Smooth muscle cell (in vitro differentiated cells): ENCODE results near the gene GPRIN2. TPM values are rescaled to one million over a fixed set of nuclear protein-coding genes. Genes with fewer than 3 reads are reported as not detected.

Experiments used
- DNase-seq: peaks from one replicate; lab custom pipeline; 2025; ENCODE audit not compliant: unreplicated experiment; lab: John Stamatoyannopoulos, UW
- H2AFZ ChIP-seq: fragments of 200-600 bp; sonication (generic); 2 replicates; pipeline ENCODE4 v1.6.0; 2016; ENCODE audit warnings: antibody characterized with exemption, low read depth, mild to moderate bottlenecking
- H3F3A ChIP-seq: fragments of 200-600 bp; sonication (generic); 2 replicates; pipeline ENCODE4 v1.6.0; 2017; ENCODE audit warnings: antibody characterized with exemption, low read depth
- H3K27ac ChIP-seq: fragments of 200-600 bp; sonication (generic); 2 replicates; pipeline ENCODE4 v1.5.1; 2016; ENCODE audit warnings: low read depth, mild to moderate bottlenecking
- H3K27me3 ChIP-seq: fragments of 200-600 bp; sonication (generic); 2 replicates; pipeline ENCODE4 v1.6.1; 2016; ENCODE audit warnings: low read depth, mild to moderate bottlenecking
- H3K36me3 ChIP-seq: fragments of 200-600 bp; sonication (generic); 2 replicates; pipeline ENCODE4 v1.5.1; 2016; ENCODE audit warnings: low read depth
- H3K4me1 ChIP-seq: fragments of 200-600 bp; sonication (generic); 2 replicates; pipeline ENCODE4 v1.5.1; 2016; ENCODE audit warnings: low read depth
- H3K4me2 ChIP-seq: fragments of 200-600 bp; sonication (generic); 2 replicates; pipeline ENCODE4 v1.6.0; 2016; ENCODE audit warnings: mild to moderate bottlenecking
- H3K4me3 ChIP-seq: fragments of 200-600 bp; sonication (generic); 2 replicates; pipeline ENCODE4 v1.5.1; 2016; ENCODE audit warnings: mild to moderate bottlenecking
- H3K79me2 ChIP-seq: fragments of 200-600 bp; sonication (generic); 2 replicates; pipeline ENCODE4 v1.6.0; 2016; ENCODE audit warnings: low read depth, mild to moderate bottlenecking
- H3K9ac ChIP-seq: fragments of 200-600 bp; sonication (generic); 2 replicates; pipeline ENCODE4 v1.6.0; 2016; ENCODE audit warnings: low read depth
- H3K9me3 ChIP-seq: fragments of 200-600 bp; sonication (generic); replicated peaks from 2 replicates; pipeline ENCODE4 v1.5.1; 2016; ENCODE audit warnings: low read depth
- H4K20me1 ChIP-seq: fragments of 200-600 bp; sonication (generic); 2 replicates; pipeline ENCODE4 v1.6.0; 2016; ENCODE audit warnings: low read depth
- CTCF ChIP-seq: fragments of 200-600 bp; sonication (generic); IDR thresholded peaks from 2 replicates; pipeline ENCODE4 v1.5.1; 2017; ENCODE audit warnings: borderline replicate concordance, mild to moderate bottlenecking, antibody characterized with exemption; ENCODE audit not compliant: insufficient read depth, poor library complexity, severe bottlenecking
- WGBS: methylation state at CpG from one replicate; pipeline ENCODE4 v1.1.7; 2016; ENCODE audit warnings: low lambda C conversion rate; 5-methylcytosine and 5-hydroxymethylcytosine counted together
- polyA plus RNA-seq: library from polyadenylated mRNA; unstranded; fragments of >200 nt; fragmentation: Nextera tagmentation; extraction: Ambion mirVana; gene quantifications from 2 replicates; pipeline ENCODE4 v1.2.1, GENCODE V29; 2016
- total RNA-seq: library from RNA; depleted of rRNA; stranded (reverse); fragments of >200 nt; gene quantifications from 2 replicates; pipeline ENCODE4 v1.2.3, GENCODE V29; 2014

Gene GPRIN2
- total and polyA plus RNA-seq, 2 experiments from 2014 or later = 0.54 TPM; not detected in 1

DNA sequence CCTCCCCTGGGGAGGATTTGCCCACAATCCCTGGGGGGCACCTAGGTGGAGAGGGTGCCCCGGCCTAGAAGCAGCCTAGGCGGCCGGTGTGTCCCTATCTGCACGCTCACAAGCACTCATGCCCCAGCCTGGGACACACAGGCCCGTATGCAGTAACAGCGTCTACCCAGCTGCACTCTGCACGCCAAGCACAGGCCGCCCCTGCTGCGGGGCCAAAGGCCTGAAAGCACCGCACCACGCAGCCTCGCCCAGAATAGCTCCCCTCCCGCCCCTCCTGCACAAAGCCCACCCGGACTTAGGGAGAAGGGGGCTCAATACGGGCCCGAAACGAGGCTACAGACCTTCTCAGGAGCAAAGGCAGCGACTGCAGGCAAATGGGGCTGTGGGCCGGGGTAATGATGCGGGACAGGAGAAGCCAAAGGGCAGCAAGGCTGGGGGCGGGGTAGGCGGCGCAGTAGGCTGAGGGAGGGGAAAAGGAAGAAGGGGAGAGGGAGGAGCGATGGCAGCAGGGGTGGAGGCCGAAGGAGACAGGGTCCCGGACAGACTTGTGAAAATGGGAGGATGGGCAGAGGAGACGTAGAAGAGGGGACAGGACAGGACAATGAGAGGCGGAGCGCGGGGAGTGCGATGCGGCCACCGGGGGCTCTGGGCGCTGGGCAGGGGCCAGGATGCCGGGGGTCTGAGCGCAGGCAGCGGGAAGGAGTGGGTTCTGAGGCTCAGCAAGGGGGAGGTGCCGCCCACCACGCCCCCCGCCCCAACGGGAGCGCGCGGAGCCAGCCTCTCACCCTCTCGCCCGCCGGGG lies 544 bp downstream of the GPRIN2 start:
- Histone ChIP-seq H4K20me1 (no peaks in the 10 kb centered on the region), H3K27ac (no peak overlapping the region), H3K79me2 (no peaks in the 10 kb centered on the region), H3K4me2 (peak overlapping the region; percentile 93), H2AFZ (peak overlapping the region; percentile 86), H3K9ac (no peak overlapping the region), H3K27me3 (peaks cover 68% of the 10 kb centered on the region), H3K9me3 (no peaks in the 10 kb centered on the region), H3K4me1 (peaks cover 8% of the 10 kb centered on the region), H3K36me3 (no peaks in the 10 kb centered on the region), H3K4me3 (peak overlapping the region; percentile 63), H3F3A (no peaks in the 10 kb centered on the region)
- WGBS = 13% methylated on average over 45 of the region's 47 CpGs
- no peak for DNase-seq
- TF ChIP-seq CTCF = no peak

DNA sequence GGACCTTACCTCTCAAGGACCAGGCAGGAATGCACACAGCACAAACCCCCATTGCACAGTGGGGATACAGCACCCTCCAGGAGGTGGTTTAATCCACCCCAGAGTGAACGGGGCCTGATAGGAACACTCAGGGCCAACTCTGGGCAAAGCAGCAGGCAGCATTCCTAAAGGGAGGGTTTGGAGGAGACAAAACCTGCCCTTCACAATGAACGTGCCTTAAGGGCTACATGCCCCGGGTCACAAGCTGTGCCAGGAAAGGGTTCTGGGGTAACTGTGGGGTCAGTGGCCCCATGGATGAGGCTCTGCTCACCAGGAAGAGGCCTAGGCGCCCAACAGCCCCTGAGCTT lies 1.1 kb downstream of the GPRIN2 start:
- Histone ChIP-seq H3K4me3 (peak overlapping the region; percentile 63), H2AFZ (no peak overlapping the region), H3K79me2 (no peaks in the 10 kb centered on the region), H3K4me1 (peaks cover 8% of the 10 kb centered on the region), H3K9ac (no peak overlapping the region), H3K4me2 (peak overlapping the region; percentile 93), H4K20me1 (no peaks in the 10 kb centered on the region), H3F3A (no peaks in the 10 kb centered on the region), H3K36me3 (no peaks in the 10 kb centered on the region), H3K9me3 (no peaks in the 10 kb centered on the region), H3K27ac (no peak overlapping the region), H3K27me3 (peaks cover 63% of the 10 kb centered on the region)
- 84% methylated on average over 4 of the region's 4 CpGs for WGBS
- TF ChIP-seq CTCF = no peak
- no peak for DNase-seq

DNA sequence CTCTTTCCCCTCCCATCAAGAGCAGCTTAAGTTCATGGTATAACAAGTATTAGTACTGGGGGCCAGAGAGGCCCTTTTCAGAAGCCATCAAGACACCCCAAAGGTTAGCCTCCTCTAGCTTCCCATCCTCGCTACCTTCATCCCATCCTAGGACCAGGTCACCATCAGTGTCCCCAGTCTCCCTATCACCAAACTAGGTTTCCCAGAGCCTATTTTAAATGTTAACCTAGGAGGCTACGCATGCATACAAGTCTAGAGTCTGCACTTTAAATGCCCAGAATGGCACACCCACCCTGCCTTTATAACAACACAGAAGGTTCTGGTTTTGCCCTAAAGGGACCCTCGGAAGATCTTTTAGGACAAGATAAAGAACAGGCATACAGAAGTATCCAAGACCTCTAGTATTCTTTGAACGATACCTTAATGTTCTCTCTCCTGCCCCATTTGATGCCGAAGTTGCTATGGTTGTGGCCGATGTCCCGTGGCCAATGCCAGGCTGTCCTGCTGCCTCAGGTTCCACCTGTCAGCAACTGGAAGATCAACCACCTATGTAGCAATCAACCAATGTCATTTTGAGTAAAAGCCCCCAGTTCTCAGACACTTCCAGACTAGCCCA lies 2.2 kb downstream of the GPRIN2 start:
- no peak for DNase-seq
- Histone ChIP-seq H3K27ac (no peak overlapping the region), H3K9me3 (no peaks in the 10 kb centered on the region), H3K79me2 (no peaks in the 10 kb centered on the region), H3K36me3 (no peaks in the 10 kb centered on the region), H2AFZ (no peak overlapping the region), H3K4me2 (no peak overlapping the region), H3K4me1 (peaks cover 8% of the 10 kb centered on the region), H3K4me3 (no peak overlapping the region), H3F3A (no peaks in the 10 kb centered on the region), H3K9ac (no peak overlapping the region), H3K27me3 (peaks cover 52% of the 10 kb centered on the region), H4K20me1 (no peaks in the 10 kb centered on the region)
- WGBS = 90% methylated on average over 7 of the region's 7 CpGs
- no peak for TF ChIP-seq CTCF
